Tibial artery (tissue), 4 donors: ENCODE data around the gene CNTN4.

Experiments
- DNase-seq, 2 donors: peaks; one replicate each; pipeline ENCODE4 v3.0.0-alpha.2; 2019
- H3K27ac ChIP-seq, 2 donors: fragments of 200-600 bp; sonication (generic) in 1 of 2; 1 replicate in 1 of 2; 2 replicates in 1 of 2; pipeline ENCODE4 v1.5.1; 2018 to 2019; ENCODE audit warnings: mild to moderate bottlenecking in 1 of 2
- H3K27me3 ChIP-seq, 2 donors: fragments of 200-600 bp; sonication (generic) in 1 of 2; one replicate each; pipeline versions ENCODE4 v1.5.1 to v1.6.0; 2016 to 2019
- H3K36me3 ChIP-seq, 3 donors: fragments of 200-600 bp; sonication (generic) in 2 of 3; one replicate each; pipeline ENCODE4 v1.5.1; 2016 to 2019; ENCODE audit warnings: mild to moderate bottlenecking in 2 of 3
- H3K4me1 ChIP-seq, 4 donors: fragments of 200-600 bp; sonication (generic) in 2 of 4; 1 replicate in 3 of 4; 2 replicates in 1 of 4; pipeline ENCODE4 v1.5.1; 2016 to 2019
- H3K4me3 ChIP-seq, 2 donors: fragments of 200-600 bp; sonication (generic) in 1 of 2; 1 replicate in 1 of 2; 2 replicates in 1 of 2; pipeline ENCODE4 v1.5.1; 2018 to 2019; ENCODE audit warnings: mild to moderate bottlenecking in 2 of 2
- H3K9me3 ChIP-seq, 3 donors: fragments of 200-600 bp; sonication (generic) in 1 of 3; one replicate each; pipeline ENCODE4 v1.5.1; 2016 to 2019
- intact Hi-C: fragments of 100-400 bp; cut with DNase I; formaldehyde crosslinking; loops from one replicate; pipeline ENCODE4 v1.15.0; 2023; ENCODE audit warnings: low total_unique reads
- TF ChIP-seq, protein P1 (sequence below), 2 experiments: fragments of 200-600 bp in 1 of 2; fragments of 450-650 bp in 1 of 2; IDR thresholded peaks; one replicate each; pipeline ENCODE4 v1.5.1; 2017 to 2019; ENCODE audit warnings: antibody characterized with exemption in 2 of 2, mild to moderate bottlenecking in 1 of 2, moderate library complexity in 1 of 2

The CNTN4 gene

DNA sequence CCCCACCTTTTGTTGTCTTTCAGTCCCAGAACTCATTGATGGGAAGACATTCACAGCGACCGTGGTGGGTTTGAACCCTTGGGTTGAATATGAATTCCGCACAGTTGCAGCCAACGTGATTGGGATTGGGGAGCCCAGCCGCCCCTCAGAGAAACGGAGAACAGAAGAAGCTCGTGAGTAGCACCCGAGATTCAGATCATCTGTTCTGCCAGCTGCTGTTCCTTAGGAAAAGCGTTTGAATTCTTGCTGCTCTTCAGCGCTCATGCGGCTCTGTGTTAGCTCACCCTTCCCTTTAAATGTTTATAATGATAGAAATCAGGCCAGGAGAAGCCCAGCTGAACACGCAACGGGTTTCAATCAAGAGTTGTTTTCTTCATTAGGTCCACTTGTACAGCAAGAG, 938.5 kb downstream of the CNTN4 start:
- Histone ChIP-seq H3K27me3 (no peaks in the 10 kb centered on the region), H3K4me1 (no peaks in the 10 kb centered on the region), H3K9me3 (no peaks in the 10 kb centered on the region), H3K36me3 (peaks cover 41 to 53% (median 49%) of the 10 kb centered on the region in 3 donors), H3K27ac (no peak overlapping the region), H3K4me3 (no peak overlapping the region)
- no peak for DNase-seq
- TF ChIP-seq, protein P1, sequence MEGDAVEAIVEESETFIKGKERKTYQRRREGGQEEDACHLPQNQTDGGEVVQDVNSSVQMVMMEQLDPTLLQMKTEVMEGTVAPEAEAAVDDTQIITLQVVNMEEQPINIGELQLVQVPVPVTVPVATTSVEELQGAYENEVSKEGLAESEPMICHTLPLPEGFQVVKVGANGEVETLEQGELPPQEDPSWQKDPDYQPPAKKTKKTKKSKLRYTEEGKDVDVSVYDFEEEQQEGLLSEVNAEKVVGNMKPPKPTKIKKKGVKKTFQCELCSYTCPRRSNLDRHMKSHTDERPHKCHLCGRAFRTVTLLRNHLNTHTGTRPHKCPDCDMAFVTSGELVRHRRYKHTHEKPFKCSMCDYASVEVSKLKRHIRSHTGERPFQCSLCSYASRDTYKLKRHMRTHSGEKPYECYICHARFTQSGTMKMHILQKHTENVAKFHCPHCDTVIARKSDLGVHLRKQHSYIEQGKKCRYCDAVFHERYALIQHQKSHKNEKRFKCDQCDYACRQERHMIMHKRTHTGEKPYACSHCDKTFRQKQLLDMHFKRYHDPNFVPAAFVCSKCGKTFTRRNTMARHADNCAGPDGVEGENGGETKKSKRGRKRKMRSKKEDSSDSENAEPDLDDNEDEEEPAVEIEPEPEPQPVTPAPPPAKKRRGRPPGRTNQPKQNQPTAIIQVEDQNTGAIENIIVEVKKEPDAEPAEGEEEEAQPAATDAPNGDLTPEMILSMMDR (IDR thresholded peaks at IDR 0.05) = no peak
- intact Hi-C loops = no loop called here

DNA sequence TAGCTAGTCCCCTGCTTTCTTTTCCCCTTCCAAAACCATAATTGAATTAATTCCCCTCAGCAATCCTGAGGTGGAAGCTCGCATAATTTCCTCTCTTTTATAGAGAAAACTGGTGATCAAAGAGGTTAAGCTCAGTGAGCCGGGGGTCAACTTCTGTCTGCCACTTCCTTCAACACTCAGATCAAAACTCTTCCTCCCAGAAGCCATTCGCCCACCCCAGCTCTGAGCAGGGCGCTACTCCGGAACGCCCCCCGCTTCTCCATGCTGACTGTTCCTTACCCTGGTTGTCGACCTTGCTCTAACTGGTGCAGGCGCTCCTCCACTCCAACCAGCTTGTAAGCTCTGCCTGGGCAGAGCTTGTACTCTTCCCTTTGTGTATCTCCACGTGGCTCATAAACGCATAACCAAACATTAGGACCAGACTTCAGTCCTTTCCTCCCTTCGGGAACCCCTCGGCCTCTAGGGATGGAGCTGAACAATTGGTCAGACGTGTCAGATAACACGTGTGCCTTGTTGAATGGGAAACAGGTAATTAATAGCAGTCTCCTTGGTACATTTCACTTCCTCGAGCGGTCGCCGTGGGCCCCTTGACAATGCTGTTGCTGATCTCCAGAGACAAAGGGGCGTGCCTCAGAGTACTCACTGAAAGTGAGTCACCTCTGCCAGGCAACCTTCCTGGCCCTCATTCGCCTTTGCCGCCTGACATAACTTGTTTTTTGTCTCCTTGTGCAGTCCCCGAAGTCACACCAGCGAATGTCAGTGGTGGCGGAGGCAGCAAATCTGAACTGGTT, 939.7 kb downstream of the CNTN4 start:
- H3K9me3 ChIP-seq = no peaks in the 10 kb centered on the region
- peaks cover 53 to 64% (median 61%) of the 10 kb centered on the region in 3 donors for H3K36me3 ChIP-seq
- no peak overlapping the region for H3K27ac ChIP-seq
- DNase-seq = peak in 1 of 2 donors; percentile 23
- intact Hi-C loops = no loop called here
- H3K4me1 ChIP-seq = no peaks in the 10 kb centered on the region
- H3K27me3 ChIP-seq = no peaks in the 10 kb centered on the region
- TF ChIP-seq, protein P1 (IDR thresholded peaks at IDR 0.05) = no peak
- no peak overlapping the region for H3K4me3 ChIP-seq

DNA sequence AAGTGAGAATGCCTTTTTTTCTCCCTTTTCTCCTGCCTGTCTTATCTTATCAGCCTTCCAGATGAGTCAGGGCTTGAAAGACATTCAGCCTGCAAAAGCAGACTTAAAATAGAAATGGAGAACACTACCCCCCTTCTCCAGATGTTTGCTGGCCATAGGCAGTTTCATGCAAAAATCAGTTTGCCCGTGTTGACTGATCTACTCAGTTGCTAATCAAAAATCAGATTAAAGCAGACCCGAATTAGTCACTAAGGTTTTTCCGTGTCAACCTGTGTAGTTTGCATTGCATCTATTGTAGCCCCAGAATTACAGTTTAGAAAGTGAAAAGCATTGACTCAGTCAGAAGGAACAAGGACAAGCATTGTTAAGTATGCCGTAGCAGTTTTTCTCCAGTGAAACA, 955.3 kb downstream of the CNTN4 start:
- Histone ChIP-seq H3K27me3 (no peaks in the 10 kb centered on the region), H3K27ac (no peak overlapping the region), H3K4me1 (no peaks in the 10 kb centered on the region), H3K4me3 (no peak overlapping the region), H3K36me3 (peaks cover 0 to 14% (median 5%) of the 10 kb centered on the region in 3 donors), H3K9me3 (no peaks in the 10 kb centered on the region)
- TF ChIP-seq, protein P1 (IDR thresholded peaks at IDR 0.05) = no peak
- intact Hi-C loops = no loop called here
- no peak for DNase-seq

DNA sequence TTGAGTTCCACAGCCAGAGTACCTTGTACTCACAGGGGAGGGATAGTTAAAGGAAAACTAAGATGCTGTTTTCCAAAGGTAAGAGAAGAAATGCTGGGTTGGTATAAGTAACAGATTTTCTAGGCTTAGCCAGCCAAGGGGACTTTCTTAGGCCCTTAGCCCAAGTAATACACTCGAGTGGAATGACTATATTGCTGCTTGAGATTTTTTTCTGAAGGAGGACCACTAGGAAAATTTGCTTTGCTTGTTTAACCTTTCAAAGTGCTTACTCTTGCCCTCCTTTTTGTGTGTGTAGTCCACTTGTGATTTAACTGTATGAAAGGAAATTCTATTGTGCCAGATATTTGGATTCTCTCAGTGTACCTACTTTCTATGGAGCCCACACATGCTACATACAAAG, 961.0 kb downstream of the CNTN4 start:
- intact Hi-C loops = no loop called here
- Histone ChIP-seq H3K4me1 (no peaks in the 10 kb centered on the region), H3K27ac (no peak overlapping the region), H3K4me3 (no peak overlapping the region), H3K9me3 (no peaks in the 10 kb centered on the region), H3K27me3 (no peaks in the 10 kb centered on the region), H3K36me3 (peaks cover 5 to 8% (median 5%) of the 10 kb centered on the region in 3 donors)
- no peak for DNase-seq
- TF ChIP-seq, protein P1 (IDR thresholded peaks at IDR 0.05) = no peak

DNA sequence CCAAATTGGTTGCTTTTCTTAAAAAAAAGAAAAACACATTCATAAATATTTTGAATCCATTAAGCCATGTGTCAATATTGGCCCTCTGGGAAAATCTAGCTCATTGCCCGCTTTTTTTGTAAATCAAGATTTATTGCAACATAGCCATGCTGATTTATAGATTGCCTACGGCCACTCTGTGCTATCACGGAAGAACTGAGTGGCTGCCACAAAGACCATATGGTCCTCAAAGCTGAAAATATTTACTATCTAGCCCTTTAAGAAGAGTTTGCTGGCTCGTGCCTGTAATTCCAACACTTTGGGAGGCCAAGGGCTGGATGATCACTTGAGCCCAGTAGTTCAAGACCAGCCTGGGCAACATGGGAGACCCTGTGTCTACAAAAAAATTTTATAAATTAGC, 965.6 kb downstream of the CNTN4 start:
- no peaks in the 10 kb centered on the region for H3K9me3 ChIP-seq
- H3K27me3 ChIP-seq = no peaks in the 10 kb centered on the region
- intact Hi-C loops = no loop called here
- H3K4me1 ChIP-seq = no peaks in the 10 kb centered on the region
- TF ChIP-seq, protein P1 (IDR thresholded peaks at IDR 0.05) = no peak
- H3K4me3 ChIP-seq = no peak overlapping the region
- peaks cover 4 to 8% (median 5%) of the 10 kb centered on the region in 3 donors for H3K36me3 ChIP-seq
- no peak for DNase-seq
- no peak overlapping the region for H3K27ac ChIP-seq
